Measurements from ENCODE around the gene HOXC6.

DNA sequence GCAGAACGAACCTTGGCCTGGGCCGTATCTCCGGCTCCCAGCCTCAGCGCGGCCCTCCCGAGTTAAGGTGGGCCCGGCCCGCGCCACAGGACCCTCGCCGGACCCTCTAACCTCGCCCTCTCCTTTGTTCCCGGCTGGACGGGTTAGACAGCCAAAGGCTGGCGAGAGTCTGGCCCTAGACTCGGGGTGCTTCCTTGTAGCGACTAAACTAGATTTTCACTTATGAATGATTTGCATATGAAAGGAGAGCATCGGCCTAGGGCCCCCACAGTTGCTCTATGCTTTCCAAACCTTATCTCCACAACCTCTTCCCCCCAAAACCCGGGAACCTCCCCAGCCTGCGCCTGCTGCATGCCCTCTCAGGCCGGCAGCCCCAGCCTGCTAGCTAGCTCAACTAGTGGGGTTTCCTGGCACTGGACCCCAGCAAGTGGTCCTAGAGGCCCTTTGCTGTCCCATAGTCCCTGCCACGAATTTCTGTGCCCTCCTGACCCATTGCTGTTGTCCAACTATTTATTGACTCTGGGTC lies 6.6 kb downstream of the HOXC6 start:
- TF ChIP-seq, protein P1, sequence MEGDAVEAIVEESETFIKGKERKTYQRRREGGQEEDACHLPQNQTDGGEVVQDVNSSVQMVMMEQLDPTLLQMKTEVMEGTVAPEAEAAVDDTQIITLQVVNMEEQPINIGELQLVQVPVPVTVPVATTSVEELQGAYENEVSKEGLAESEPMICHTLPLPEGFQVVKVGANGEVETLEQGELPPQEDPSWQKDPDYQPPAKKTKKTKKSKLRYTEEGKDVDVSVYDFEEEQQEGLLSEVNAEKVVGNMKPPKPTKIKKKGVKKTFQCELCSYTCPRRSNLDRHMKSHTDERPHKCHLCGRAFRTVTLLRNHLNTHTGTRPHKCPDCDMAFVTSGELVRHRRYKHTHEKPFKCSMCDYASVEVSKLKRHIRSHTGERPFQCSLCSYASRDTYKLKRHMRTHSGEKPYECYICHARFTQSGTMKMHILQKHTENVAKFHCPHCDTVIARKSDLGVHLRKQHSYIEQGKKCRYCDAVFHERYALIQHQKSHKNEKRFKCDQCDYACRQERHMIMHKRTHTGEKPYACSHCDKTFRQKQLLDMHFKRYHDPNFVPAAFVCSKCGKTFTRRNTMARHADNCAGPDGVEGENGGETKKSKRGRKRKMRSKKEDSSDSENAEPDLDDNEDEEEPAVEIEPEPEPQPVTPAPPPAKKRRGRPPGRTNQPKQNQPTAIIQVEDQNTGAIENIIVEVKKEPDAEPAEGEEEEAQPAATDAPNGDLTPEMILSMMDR (IDR thresholded peaks at IDR 0.05) = no peak
- no peak for TF ChIP-seq POLR2A (IDR thresholded peaks at IDR 0.05)

Measured in stomach (tissue), 4 donors.